Activated B cell treated with CpG ODN at 0.5 μM for 24 hours (primary cell): Measurements from ENCODE around the gene EAF1. TPM values are rescaled to one million over a fixed set of nuclear protein-coding genes. Genes with fewer than 3 reads are reported as not detected.

ENCODE experiments used
- ATAC-seq: fragments of 200-7000 bp; cut with Tn5 transposase; one replicate; pipeline ENCODE4 v1.10.0; 2021; ENCODE audit warnings: low read depth, mild to moderate bottlenecking, moderate library complexity
- CTCF ChIA-PET: fragments of 350-600 bp; sonication (Branson Sonifier 250); formaldehyde crosslinking; loops from one replicate; lab custom pipeline; 2021; ENCODE audit warnings: antibody characterized with exemption; lab: Charles Lee
- POLR2A ChIA-PET: fragments of 350-600 bp; sonication (Branson Sonifier 250); formaldehyde crosslinking; loops from one replicate; lab custom pipeline; 2021; ENCODE audit warnings: antibody characterized with exemption; lab: Charles Lee
- DNase-seq: peaks from one replicate; pipeline ENCODE4 v3.0.0; 2022
- H3K27ac Mint-ChIP-seq: one replicate; pipeline ENCODE4 v1.8.0; 2020; ENCODE audit warnings: mixed read lengths
- H3K27me3 Mint-ChIP-seq: one replicate; pipeline ENCODE4 v1.8.0; 2021; ENCODE audit warnings: mixed read lengths
- H3K36me3 Mint-ChIP-seq: one replicate; pipeline ENCODE4 v1.8.0; 2021; ENCODE audit warnings: low read depth, mixed read lengths
- H3K4me1 Mint-ChIP-seq: one replicate; pipeline ENCODE4 v1.8.0; 2021; ENCODE audit warnings: mixed read lengths
- H3K4me3 Mint-ChIP-seq: one replicate; pipeline ENCODE4 v1.8.0; 2020; ENCODE audit warnings: mild to moderate bottlenecking, mixed read lengths
- H3K9me3 Mint-ChIP-seq: one replicate; pipeline ENCODE4 v1.8.0; 2020; ENCODE audit warnings: mixed read lengths
- intact Hi-C: fragments of 100-400 bp; cut with micrococcal nuclease; formaldehyde crosslinking; loops from one replicate; pipeline ENCODE4 v1.15.1; 2024
- total RNA-seq: library from RNA; stranded (reverse); gene quantifications from 2 replicates; pipeline ENCODE4 v1.2.3, GENCODE V29; 2022
- TF ChIP-seq, protein P1 (sequence below): fragments of 200-600 bp; IDR thresholded peaks from one replicate; pipeline ENCODE4 v1.8.0; 2022; ENCODE audit warnings: antibody characterized with exemption, mild to moderate bottlenecking

The EAF1 gene
- total RNA-seq, 1 donor from 2014 or later, result 19.7 TPM

DNA sequence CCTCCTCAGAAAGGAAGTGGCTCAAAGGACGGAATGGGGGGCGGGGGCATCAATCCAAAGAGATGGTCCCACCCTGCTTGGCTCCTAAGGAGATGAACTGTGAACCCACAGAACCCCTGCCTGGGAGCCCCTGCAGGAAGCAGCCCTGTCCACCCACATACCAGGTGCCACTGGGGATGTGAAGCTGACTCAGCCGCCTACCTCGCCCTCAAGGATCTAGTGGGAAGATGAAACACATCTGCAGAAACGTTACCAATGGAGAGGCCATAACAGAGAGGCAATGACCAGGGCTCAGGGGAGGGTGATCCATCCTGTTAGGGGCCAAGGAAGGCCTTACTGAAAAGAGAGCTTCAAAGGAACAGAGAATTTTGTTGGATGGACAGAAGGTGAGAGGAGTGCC lies 35.1 kb downstream of the EAF1 start:
- TF ChIP-seq, protein P1, sequence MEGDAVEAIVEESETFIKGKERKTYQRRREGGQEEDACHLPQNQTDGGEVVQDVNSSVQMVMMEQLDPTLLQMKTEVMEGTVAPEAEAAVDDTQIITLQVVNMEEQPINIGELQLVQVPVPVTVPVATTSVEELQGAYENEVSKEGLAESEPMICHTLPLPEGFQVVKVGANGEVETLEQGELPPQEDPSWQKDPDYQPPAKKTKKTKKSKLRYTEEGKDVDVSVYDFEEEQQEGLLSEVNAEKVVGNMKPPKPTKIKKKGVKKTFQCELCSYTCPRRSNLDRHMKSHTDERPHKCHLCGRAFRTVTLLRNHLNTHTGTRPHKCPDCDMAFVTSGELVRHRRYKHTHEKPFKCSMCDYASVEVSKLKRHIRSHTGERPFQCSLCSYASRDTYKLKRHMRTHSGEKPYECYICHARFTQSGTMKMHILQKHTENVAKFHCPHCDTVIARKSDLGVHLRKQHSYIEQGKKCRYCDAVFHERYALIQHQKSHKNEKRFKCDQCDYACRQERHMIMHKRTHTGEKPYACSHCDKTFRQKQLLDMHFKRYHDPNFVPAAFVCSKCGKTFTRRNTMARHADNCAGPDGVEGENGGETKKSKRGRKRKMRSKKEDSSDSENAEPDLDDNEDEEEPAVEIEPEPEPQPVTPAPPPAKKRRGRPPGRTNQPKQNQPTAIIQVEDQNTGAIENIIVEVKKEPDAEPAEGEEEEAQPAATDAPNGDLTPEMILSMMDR, result no peak
- Mint-ChIP-seq H3K4me3 (no peak overlapping the region), H3K27me3 (no peaks in the 10 kb centered on the region), H3K36me3 (no peaks in the 10 kb centered on the region), H3K9me3 (peaks cover 3% of the 10 kb centered on the region), H3K27ac (no peak overlapping the region), H3K4me1 (no peaks in the 10 kb centered on the region)
- ChIA-PET POLR2A (no interaction called here), CTCF (no interaction called here)
- no peak for DNase-seq
- ATAC-seq, result no peak
- intact Hi-C loops, result no loop called here

DNA sequence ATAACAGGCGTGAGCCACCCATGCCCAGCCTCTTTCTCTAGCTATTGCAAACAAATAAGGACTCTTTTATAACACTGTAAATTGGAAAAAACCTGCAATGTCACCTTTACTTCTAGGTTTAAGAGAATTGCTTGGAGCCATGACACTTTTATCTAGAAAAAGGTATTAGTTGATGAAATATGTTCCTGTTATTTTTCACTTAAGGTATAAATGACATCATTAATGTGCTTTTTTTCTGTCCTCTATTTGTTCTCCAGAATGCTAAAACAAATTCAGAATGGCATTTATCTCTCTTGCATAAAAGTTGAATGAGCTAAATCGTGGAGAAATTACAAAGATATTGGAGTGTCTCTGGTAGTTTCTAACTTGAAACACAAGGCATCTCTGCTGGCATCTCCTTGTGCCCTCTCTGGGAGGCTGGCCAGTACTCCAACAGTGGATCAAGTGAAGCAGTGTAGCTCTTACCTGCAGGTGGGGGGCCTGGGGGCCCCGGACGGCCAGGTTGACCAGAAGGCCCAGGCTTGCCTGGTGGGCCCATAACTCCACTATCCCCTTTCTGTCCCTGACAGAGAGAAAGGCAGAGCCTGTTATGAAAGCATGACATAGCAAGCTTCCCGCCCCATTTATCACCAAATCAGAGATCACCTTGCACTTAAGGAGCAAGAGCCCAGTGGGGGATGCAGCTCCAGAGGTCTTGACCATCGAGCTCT lies 38.6 kb downstream of the EAF1 start:
- DNase-seq, result no peak
- Mint-ChIP-seq H3K27me3 (no peaks in the 10 kb centered on the region), H3K4me3 (no peak overlapping the region), H3K9me3 (no peaks in the 10 kb centered on the region), H3K27ac (no peak overlapping the region), H3K36me3 (no peaks in the 10 kb centered on the region), H3K4me1 (no peaks in the 10 kb centered on the region)
- TF ChIP-seq, protein P1, result no peak
- no peak for ATAC-seq
- CTCF ChIA-PET, result no interaction called here
- intact Hi-C loops, result no loop called here
- POLR2A ChIA-PET, result interaction anchor here (0.6 kb wide), 1 partner anchor 1644 kb away, joined by 3 read pairs; no protein-coding TSS in a partner anchor

DNA sequence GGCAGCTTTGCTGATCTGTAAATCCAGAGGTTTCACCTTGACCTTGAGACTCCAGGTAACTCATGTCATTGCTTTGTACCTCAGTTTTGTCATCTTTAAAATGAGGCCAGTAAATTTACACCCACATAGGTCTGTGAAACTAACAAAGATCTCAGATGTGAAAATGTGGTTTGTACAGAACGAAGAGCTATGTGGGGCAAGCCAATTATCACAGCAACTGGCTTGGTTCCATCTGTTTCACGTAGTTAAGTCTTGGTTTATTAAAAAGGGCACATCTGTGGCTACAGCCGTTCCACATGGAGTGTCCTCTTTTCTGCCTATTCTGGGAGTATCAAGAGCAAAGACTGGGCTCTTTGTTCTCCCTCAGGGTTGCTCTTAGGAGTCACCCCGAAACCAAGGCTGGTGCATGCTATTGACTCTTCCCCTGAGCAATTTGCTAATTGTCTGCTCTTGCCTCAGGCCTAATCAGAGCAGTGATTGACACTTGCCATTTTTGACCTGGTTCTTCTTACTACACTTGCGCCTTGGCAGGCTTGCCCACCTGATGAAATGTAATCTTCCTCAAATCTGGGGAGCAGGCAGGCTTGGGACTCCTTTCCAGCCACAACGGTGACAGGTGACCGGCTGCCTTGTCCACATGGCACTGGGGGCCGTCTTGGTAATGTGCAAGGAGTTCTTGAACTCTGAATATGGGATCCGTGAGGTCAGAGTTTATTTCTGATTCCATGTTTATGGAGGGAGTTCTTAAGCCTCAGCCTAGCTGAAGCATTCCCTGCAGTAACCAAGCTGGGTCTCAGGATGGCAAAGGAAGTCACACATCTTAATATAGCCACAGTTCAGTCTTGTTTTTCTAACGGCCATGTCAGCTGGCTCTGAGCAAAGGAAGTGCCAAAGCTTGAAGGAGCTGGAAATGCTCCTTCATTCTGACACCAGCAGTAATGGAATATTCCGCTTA lies 40.1 kb downstream of the EAF1 start:
- Mint-ChIP-seq H3K27me3 (no peaks in the 10 kb centered on the region), H3K9me3 (no peaks in the 10 kb centered on the region), H3K4me1 (no peaks in the 10 kb centered on the region), H3K4me3 (no peak overlapping the region), H3K36me3 (no peaks in the 10 kb centered on the region), H3K27ac (no peak overlapping the region)
- DNase-seq (no peak), ATAC-seq (no peak)
- intact Hi-C loops, result no loop called here
- TF ChIP-seq, protein P1, result no peak
- CTCF ChIA-PET, result no interaction called here
- POLR2A ChIA-PET, result no interaction called here

DNA sequence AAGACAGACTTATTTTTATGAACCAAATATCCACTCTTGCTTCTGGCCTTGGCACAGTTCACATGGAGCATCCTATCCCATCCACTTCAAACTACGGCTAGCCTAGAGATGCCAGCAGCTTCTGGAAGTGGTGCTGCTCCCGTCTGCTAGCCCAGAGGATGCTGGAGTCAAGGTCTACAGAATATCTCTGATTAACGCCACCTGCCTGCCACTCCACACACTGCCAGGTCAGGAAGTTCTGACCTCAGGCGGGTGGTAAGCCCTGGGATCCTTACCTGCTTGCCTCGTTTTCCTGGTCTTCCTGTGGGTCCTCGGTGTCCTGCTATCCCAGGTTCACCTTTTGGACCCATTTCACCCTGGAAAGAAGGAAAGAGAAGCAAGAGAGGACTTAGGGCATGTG lies 42.9 kb downstream of the EAF1 start:
- Mint-ChIP-seq H3K9me3 (no peaks in the 10 kb centered on the region), H3K27ac (no peak overlapping the region), H3K4me3 (no peak overlapping the region), H3K4me1 (no peaks in the 10 kb centered on the region), H3K36me3 (no peaks in the 10 kb centered on the region), H3K27me3 (no peaks in the 10 kb centered on the region)
- DNase-seq (no peak), ATAC-seq (no peak)
- ChIA-PET POLR2A (no interaction called here), CTCF (interaction anchor here (0.7 kb wide), 1 partner anchor 266 kb away, joined by 3 read pairs; no protein-coding TSS in a partner anchor)
- intact Hi-C loops, result no loop called here
- TF ChIP-seq, protein P1, result no peak

GRCh38 chr3:15470849-15471248 lies 43.5 kb downstream of the EAF1 start:
- no peaks in the 10 kb centered on the region for H3K4me1 Mint-ChIP-seq
- ATAC-seq, result no peak
- H3K27me3 Mint-ChIP-seq, result no peaks in the 10 kb centered on the region
- H3K4me3 Mint-ChIP-seq, result no peak overlapping the region
- no peaks in the 10 kb centered on the region for H3K9me3 Mint-ChIP-seq
- H3K27ac Mint-ChIP-seq, result no peak overlapping the region
- no peak for DNase-seq
- intact Hi-C loops, result no loop called here
- H3K36me3 Mint-ChIP-seq, result no peaks in the 10 kb centered on the region
- TF ChIP-seq, protein P1, result no peak
- CTCF ChIA-PET, result no interaction called here
- POLR2A ChIA-PET, result no interaction called here
